Omental fat pad (tissue), 4 donors: ENCODE results near the gene STXBP3. TPM values are rescaled to one million over a fixed set of nuclear protein-coding genes. Genes with fewer than 3 reads are reported as not detected.

Source experiments
- ATAC-seq: fragments of 150-250 bp; one replicate; pipeline ENCODE4 v1.9.1; 2016; ENCODE audit warnings: mild to moderate bottlenecking, moderate library complexity; ENCODE audit not compliant: low FRiP score
- DNase-seq: peaks from one replicate; pipeline ENCODE4 v3.0.0-alpha.2; 2019; ENCODE audit warnings: low spot score
- CTCF ChIP-seq, 3 donors: fragments of 450-650 bp; IDR thresholded peaks; one replicate each; pipeline ENCODE4 v1.5.1; 2016 to 2017; ENCODE audit warnings: antibody characterized with exemption in 3 of 3, mild to moderate bottlenecking in 3 of 3, moderate library complexity in 2 of 3
- total RNA-seq, 4 donors: library from RNA; depleted of rRNA; stranded (reverse); fragments of >200 nt; gene quantifications; one replicate each; pipeline ENCODE4 v1.1.0, GENCODE V29; 2016

Gene STXBP3
- total RNA-seq, 4 donors from 2014 or later: 38.3 to 103 (median 52.8) TPM

GRCh38 chr1:108732398-108732797, 14.1 kb upstream of the STXBP3 start:
- DNase-seq: no peak
- no peak for TF ChIP-seq CTCF (IDR thresholded peaks at IDR 0.05)
- ATAC-seq: no peak

DNA sequence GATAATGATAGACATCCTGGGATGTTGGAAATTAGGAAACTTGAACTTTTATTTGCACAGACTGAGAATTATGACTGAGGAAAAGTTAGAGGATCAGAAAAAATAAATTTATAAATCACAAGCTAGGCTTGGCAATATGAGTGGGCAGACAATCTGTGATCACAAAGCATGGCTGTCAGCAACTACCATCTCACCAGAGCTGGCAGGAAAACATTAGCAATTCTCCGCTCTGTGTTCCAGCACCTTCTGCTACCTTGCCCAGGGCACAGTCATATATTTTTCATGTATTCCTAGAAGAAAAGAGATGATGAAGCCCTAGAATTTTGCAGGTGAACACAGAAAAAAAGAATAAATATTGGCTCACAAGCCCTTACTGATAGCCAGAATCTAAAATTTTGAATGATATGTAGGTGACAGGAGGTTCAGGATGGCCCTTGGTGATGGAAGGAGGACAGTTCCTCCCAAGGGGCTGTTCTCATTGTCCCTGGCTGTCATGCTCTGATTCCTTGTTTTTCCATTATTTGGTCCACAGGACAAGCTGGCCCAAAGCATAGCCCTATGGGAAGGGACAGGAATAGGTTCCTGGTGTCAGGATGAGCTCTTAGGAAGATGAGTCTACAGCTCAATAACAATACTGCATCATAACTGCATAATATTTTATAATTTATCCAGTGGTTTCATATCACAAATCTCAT, 12.2 kb upstream of the STXBP3 start:
- DNase-seq (no peak), ATAC-seq (no peak)
- TF ChIP-seq CTCF (IDR thresholded peaks at IDR 0.05): no peak

DNA sequence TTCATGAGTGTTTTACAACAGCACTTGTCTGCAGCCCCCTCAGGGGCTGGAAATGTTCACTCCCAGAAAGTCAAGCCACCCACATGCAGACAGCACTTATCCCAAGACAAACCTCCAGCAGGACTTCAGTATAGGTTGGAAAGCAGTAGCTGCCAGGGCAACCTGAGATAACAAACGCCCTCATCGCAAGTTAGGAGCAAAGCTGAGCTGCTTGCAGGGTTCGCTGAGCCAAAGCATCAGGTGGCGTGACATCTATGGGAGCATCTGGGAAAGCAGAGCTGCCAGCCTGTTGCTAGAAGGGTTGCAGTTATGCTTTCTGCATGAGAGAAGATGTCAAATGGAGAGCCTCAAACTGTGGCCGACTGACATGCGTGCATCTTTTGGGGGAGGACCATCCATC, 4.2 kb upstream of the STXBP3 start:
- ATAC-seq: no peak
- DNase-seq: no peak
- no peak for TF ChIP-seq CTCF (IDR thresholded peaks at IDR 0.05)

- no peak for TF ChIP-seq CTCF (IDR thresholded peaks at IDR 0.05)
- no peak for ATAC-seq
- DNase-seq: no peak
Measured at GRCh38 chr1:108745980-108746381, 493 bp upstream of the STXBP3 start.

- ATAC-seq: peak; percentile 91
- no peak for TF ChIP-seq CTCF (IDR thresholded peaks at IDR 0.05)
- DNase-seq: peak; percentile 57
Measured at GRCh38 chr1:108747171-108747850, 837 bp downstream of the STXBP3 start.

GRCh38 chr1:108747898-108748297, 1.4 kb downstream of the STXBP3 start:
- DNase-seq: no peak
- TF ChIP-seq CTCF (IDR thresholded peaks at IDR 0.05): no peak
- ATAC-seq: no peak

- no peak for ATAC-seq
- no peak for TF ChIP-seq CTCF (IDR thresholded peaks at IDR 0.05)
- no peak for DNase-seq
Measured at GRCh38 chr1:108749081-108749480, 2.6 kb downstream of the STXBP3 start.
